ENCODE data around the gene GPRC5D.

- TF ChIP-seq CTCF (IDR thresholded peaks at IDR 0.05) (no peak), ATF3 (CRISPR knock-in tag; conservative IDR thresholded peaks at IDR 0.05) (no peak), TP53 (CRISPR knock-in tag; IDR thresholded peaks at IDR 0.05) (no peak), ATF2 (CRISPR knock-in tag; IDR thresholded peaks at IDR 0.05; ENCODE audit: borderline replicate concordance, low read depth) (no peak), FOXJ3 (CRISPR knock-in tag; IDR thresholded peaks at IDR 0.05; ENCODE audit: borderline replicate concordance) (no peak), SP1 (CRISPR knock-in tag; conservative IDR thresholded peaks at IDR 0.05) (no peak), ZNF512 (CRISPR knock-in tag; IDR thresholded peaks at IDR 0.05; ENCODE audit: borderline replicate concordance) (no peak), NFYB (CRISPR knock-in tag; conservative IDR thresholded peaks at IDR 0.05; ENCODE audit: low read depth) (no peak), NR3C1 (CRISPR knock-in tag; conservative IDR thresholded peaks at IDR 0.05; ENCODE audit: low read depth) (no peak), USF1 (CRISPR knock-in tag; IDR thresholded peaks at IDR 0.05) (no peak), MYBL2 (CRISPR knock-in tag; IDR thresholded peaks at IDR 0.05) (no peak), ZSCAN18 (CRISPR knock-in tag; IDR thresholded peaks at IDR 0.05) (no peak)
Measured at GRCh38 chr12:12919666-12920435, 32.1 kb downstream of the GPRC5D start.

Measured in WTC11 (cell line).